H9 (cell line): ENCODE data around the gene ETF1. TPM values are rescaled to one million over a fixed set of nuclear protein-coding genes. Genes with fewer than 3 reads are reported as not detected.
A peak's percentile ranks its signal among the peaks of the same experiment; 100 is the strongest.

Experiments
- DNase-seq: peaks from one replicate; pipeline ENCODE4 v3.0.0-alpha.2; 2017
- H2AFZ ChIP-seq: one replicate; pipeline ENCODE4 v1.6.1; 2013; ENCODE audit warnings: mild to moderate bottlenecking, low read length, control low read depth, moderate library complexity
- H2AK5ac ChIP-seq: 2 replicates; pipeline ENCODE4 v1.6.1; 2013; ENCODE audit warnings: low read length, control low read depth, mixed read lengths; ENCODE audit not compliant: insufficient read length
- H2BK120ac ChIP-seq: one replicate; pipeline ENCODE4 v1.6.1; 2013; ENCODE audit warnings: low read depth, mild to moderate bottlenecking, low read length, control low read depth, inconsistent platforms; ENCODE audit not compliant: poor library complexity, severe bottlenecking
- H2BK12ac ChIP-seq: 2 replicates; pipeline ENCODE4 v1.6.1; 2013; ENCODE audit warnings: low read length, control low read depth, mixed read lengths, low read depth; ENCODE audit not compliant: insufficient read length
- H2BK15ac ChIP-seq: 2 replicates; pipeline ENCODE4 v1.6.1; 2013; ENCODE audit warnings: low read depth, low read length, control low read depth
- H2BK20ac ChIP-seq: one replicate; pipeline ENCODE4 v1.6.1; 2013; ENCODE audit warnings: low read depth, mild to moderate bottlenecking, low read length, control low read depth, inconsistent platforms; ENCODE audit not compliant: poor library complexity, severe bottlenecking
- H2BK5ac ChIP-seq: 2 replicates; pipeline ENCODE4 v1.6.1; 2013; ENCODE audit warnings: low read length, control low read depth, mixed read lengths; ENCODE audit not compliant: insufficient read length
- H3K14ac ChIP-seq: 2 replicates; pipeline ENCODE4 v1.6.1; 2013; ENCODE audit warnings: low read length, control low read depth; ENCODE audit not compliant: insufficient read depth
- H3K18ac ChIP-seq: 2 replicates; pipeline ENCODE4 v1.6.1; 2013; ENCODE audit warnings: low read depth, mild to moderate bottlenecking, mixed read lengths, low read length, control low read depth; ENCODE audit not compliant: insufficient read length
- H3K23ac ChIP-seq: 2 replicates; pipeline ENCODE4 v1.6.1; 2013; ENCODE audit warnings: low read length, control low read depth, mixed read lengths, low read depth; ENCODE audit not compliant: insufficient read length
- H3K23me2 ChIP-seq: 2 replicates; pipeline ENCODE4 v1.6.1; 2013; ENCODE audit warnings: low read depth, mild to moderate bottlenecking, mixed read lengths, low read length, control low read depth; ENCODE audit not compliant: insufficient read length, poor library complexity, severe bottlenecking
- H3K27ac ChIP-seq: 2 replicates; pipeline ENCODE4 v1.5.1; 2013; ENCODE audit warnings: low read length, control low read depth, mixed read lengths, low read depth; ENCODE audit not compliant: insufficient read length
- H3K27me3 ChIP-seq: 2 replicates; pipeline ENCODE4 v1.6.1; 2013; ENCODE audit warnings: low read length, control low read depth, inconsistent platforms; ENCODE audit not compliant: insufficient read depth
- H3K4ac ChIP-seq: 2 replicates; pipeline ENCODE4 v1.6.1; 2013; ENCODE audit warnings: low read depth, mild to moderate bottlenecking, control low read depth, inconsistent platforms, low read length, moderate library complexity
- H3K4me1 ChIP-seq: 2 replicates; pipeline ENCODE4 v1.6.1; 2013; ENCODE audit warnings: low read length, control low read depth, inconsistent platforms; ENCODE audit not compliant: insufficient read depth
- H3K4me2 ChIP-seq: 2 replicates; pipeline ENCODE4 v1.6.1; 2013; ENCODE audit warnings: low read length, control low read depth, mixed read lengths; ENCODE audit not compliant: insufficient read length, insufficient read depth
- H3K56ac ChIP-seq: 2 replicates; pipeline ENCODE4 v1.6.1; 2013; ENCODE audit warnings: low read depth, mild to moderate bottlenecking, mixed read lengths, low read length, control low read depth; ENCODE audit not compliant: insufficient read length
- H3K79me1 ChIP-seq: 2 replicates; pipeline ENCODE4 v1.6.1; 2013; ENCODE audit warnings: low read depth, mild to moderate bottlenecking, moderate library complexity, low read length, control low read depth, inconsistent platforms; ENCODE audit not compliant: insufficient read depth, poor library complexity, severe bottlenecking
- H3K79me2 ChIP-seq: 2 replicates; pipeline ENCODE4 v1.6.1; 2013; ENCODE audit warnings: low read length, control low read depth, inconsistent platforms; ENCODE audit not compliant: insufficient read depth
- H3K9ac ChIP-seq: 2 replicates; pipeline ENCODE4 v1.6.1; 2013; ENCODE audit warnings: low read length, control low read depth, mixed read lengths; ENCODE audit not compliant: insufficient read length; ENCODE audit errors: extremely low read depth
- H3K9me3 ChIP-seq: one replicate; pipeline ENCODE4 v1.6.1; 2013; ENCODE audit warnings: low read depth, low read length, inconsistent platforms; ENCODE audit not compliant: control insufficient read depth
- H3T11ph ChIP-seq: one replicate; pipeline ENCODE4 v1.6.1; 2013; ENCODE audit warnings: mild to moderate bottlenecking, low read length, control low read depth, inconsistent platforms
- H4K20me1 ChIP-seq: one replicate; pipeline ENCODE4 v1.6.1; 2013; ENCODE audit not compliant: control insufficient read depth, insufficient read length, insufficient read depth
- H4K5ac ChIP-seq: 2 replicates; pipeline ENCODE4 v1.6.1; 2013; ENCODE audit warnings: low read depth, mild to moderate bottlenecking, mixed read lengths, low read length, control low read depth; ENCODE audit not compliant: insufficient read length
- H4K8ac ChIP-seq: replicated peaks from 2 replicates; pipeline ENCODE4 v1.6.1; 2013; ENCODE audit warnings: low read length, control low read depth, mixed read lengths, low read depth; ENCODE audit not compliant: insufficient read length
- H4K91ac ChIP-seq: 2 replicates; pipeline ENCODE4 v1.6.1; 2013; ENCODE audit warnings: low read depth, mild to moderate bottlenecking, moderate library complexity, mixed read lengths, low read length, control low read depth; ENCODE audit not compliant: insufficient read length
- H3K27ac Mint-ChIP-seq, 3 experiments: 2 replicates in 2 of 3; 3 replicates in 1 of 3; pipeline ENCODE4 v1.8.0; 2020 to 2021; ENCODE audit warnings: mixed read lengths in 3 of 3, mild to moderate bottlenecking in 1 of 3, moderate library complexity in 1 of 3
- H3K27me3 Mint-ChIP-seq: 2 replicates; pipeline ENCODE4 v1.8.0; 2021; ENCODE audit warnings: low read depth, mild to moderate bottlenecking, moderate library complexity, mixed read lengths
- H3K36me3 Mint-ChIP-seq, 3 experiments: 2 replicates in 2 of 3; 3 replicates in 1 of 3; pipeline ENCODE4 v1.8.0; 2020 to 2021; ENCODE audit warnings: low read depth in 3 of 3, mixed read lengths in 3 of 3; ENCODE audit not compliant: insufficient read depth in 1 of 3
- H3K4me1 Mint-ChIP-seq, 2 experiments: 2 replicates each; pipeline ENCODE4 v1.8.0; 2020; ENCODE audit warnings: mixed read lengths in 2 of 2
- H3K4me3 Mint-ChIP-seq, 2 experiments: 2 replicates in 1 of 2; 3 replicates in 1 of 2; pipeline ENCODE4 v1.8.0; 2020 to 2021; ENCODE audit warnings: mild to moderate bottlenecking in 2 of 2, mixed read lengths in 2 of 2, moderate library complexity in 1 of 2
- H3K9me3 Mint-ChIP-seq, 2 experiments: 2 replicates in 1 of 2; 3 replicates in 1 of 2; pipeline ENCODE4 v1.8.0; 2020; ENCODE audit warnings: mild to moderate bottlenecking in 2 of 2, mixed read lengths in 2 of 2, moderate library complexity in 1 of 2
- WGBS: extraction: QIAGEN DNeasy Blood & Tissue Kit; methylation state at CpG from one replicate; pipeline ENCODE4 v1.1.7; 2013; ENCODE audit warnings: missing lambda C conversion rate, low lambda C conversion rate, mixed read lengths; ENCODE audit not compliant: insufficient read length; ENCODE audit errors: extremely low coverage; 5-methylcytosine and 5-hydroxymethylcytosine counted together
- total RNA-seq: library from RNA; stranded (reverse); gene quantifications from 2 replicates; pipeline ENCODE4 v1.2.1, GENCODE V29; 2021
- TF ChIP-seq, protein P1 (sequence below): fragments of 200-600 bp; sonication (generic); conservative IDR thresholded peaks from 3 replicates; pipeline ENCODE4 v1.8.0; 2021; ENCODE audit warnings: antibody characterized with exemption, mild to moderate bottlenecking

Gene ETF1
- total RNA-seq, 1 experiment from 2014 or later, result 175 TPM

- Histone ChIP-seq H3K4me1 (no peaks in the 10 kb centered on the region), H3K9me3 (no peaks in the 10 kb centered on the region), H3K9ac (no peak overlapping the region), H4K8ac (no peak overlapping the region), H3K27me3 (no peaks in the 10 kb centered on the region; the same call in 1 of the 2 replicates), H2AFZ (no peak overlapping the region), H2BK5ac (no peak overlapping the region), H3K27ac (no peak overlapping the region), H2BK15ac (no peak overlapping the region), H3K23me2 (peaks cover 23% of the 10 kb centered on the region), H3T11ph (no peak overlapping the region), H3K4ac (no peak overlapping the region), H3K79me1 (no peaks in the 10 kb centered on the region), H4K20me1 (no peaks in the 10 kb centered on the region), H2BK12ac (no peak overlapping the region), H3K23ac (no peak overlapping the region), H3K18ac (no peak overlapping the region), H4K91ac (no peak overlapping the region), H4K5ac (no peak overlapping the region), H2BK20ac (no peak overlapping the region), H2AK5ac (no peak overlapping the region), H3K14ac (no peak overlapping the region), H3K4me2 (peak overlapping the region; percentile 72), H3K79me2 (no peaks in the 10 kb centered on the region), H3K56ac (no peak overlapping the region), H2BK120ac (no peak overlapping the region)
- H3K36me3 Mint-ChIP-seq, result peaks cover 18 to 28% (median 26%) of the 10 kb centered on the region in 3 experiments
- H3K4me3 Mint-ChIP-seq, result peak overlapping the region; percentile 86
- TF ChIP-seq, protein P1, sequence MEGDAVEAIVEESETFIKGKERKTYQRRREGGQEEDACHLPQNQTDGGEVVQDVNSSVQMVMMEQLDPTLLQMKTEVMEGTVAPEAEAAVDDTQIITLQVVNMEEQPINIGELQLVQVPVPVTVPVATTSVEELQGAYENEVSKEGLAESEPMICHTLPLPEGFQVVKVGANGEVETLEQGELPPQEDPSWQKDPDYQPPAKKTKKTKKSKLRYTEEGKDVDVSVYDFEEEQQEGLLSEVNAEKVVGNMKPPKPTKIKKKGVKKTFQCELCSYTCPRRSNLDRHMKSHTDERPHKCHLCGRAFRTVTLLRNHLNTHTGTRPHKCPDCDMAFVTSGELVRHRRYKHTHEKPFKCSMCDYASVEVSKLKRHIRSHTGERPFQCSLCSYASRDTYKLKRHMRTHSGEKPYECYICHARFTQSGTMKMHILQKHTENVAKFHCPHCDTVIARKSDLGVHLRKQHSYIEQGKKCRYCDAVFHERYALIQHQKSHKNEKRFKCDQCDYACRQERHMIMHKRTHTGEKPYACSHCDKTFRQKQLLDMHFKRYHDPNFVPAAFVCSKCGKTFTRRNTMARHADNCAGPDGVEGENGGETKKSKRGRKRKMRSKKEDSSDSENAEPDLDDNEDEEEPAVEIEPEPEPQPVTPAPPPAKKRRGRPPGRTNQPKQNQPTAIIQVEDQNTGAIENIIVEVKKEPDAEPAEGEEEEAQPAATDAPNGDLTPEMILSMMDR, result no peak
- peaks cover 0 to 11% of the 10 kb centered on the region in 2 experiments; a peak in 2 of 5 replicates for H3K9me3 Mint-ChIP-seq
- H3K27ac Mint-ChIP-seq, result peak overlapping the region in 2 of 3 experiments; percentile 73 to 74; a peak in 4 of 7 replicates
- H3K27me3 Mint-ChIP-seq, result peaks cover 22% of the 10 kb centered on the region
- no peak for DNase-seq
- peaks cover 27 to 28% of the 10 kb centered on the region in 2 experiments for H3K4me1 Mint-ChIP-seq
- no CpG with 5 or more reads among the region's 45 CpGs for WGBS
Measured at GRCh38 chr5:138466900-138467710, 75.9 kb downstream of the ETF1 start.
